HG02610 (cell line): ENCODE measurements around the gene AP1G1.
"Not testable (repeated sequence)": the region's sequence is repeated elsewhere in the genome, so short reads cannot be mapped to it uniquely, and the experiment has no call there.

Source experiments
- ATAC-seq: cut with Tn5 transposase; IDR thresholded peaks from one replicate; pipeline ENCODE4 v1.9.1; 2021; ENCODE audit warnings: mild to moderate bottlenecking, moderate library complexity; ENCODE audit not compliant: unreplicated experiment

The AP1G1 gene

DNA sequence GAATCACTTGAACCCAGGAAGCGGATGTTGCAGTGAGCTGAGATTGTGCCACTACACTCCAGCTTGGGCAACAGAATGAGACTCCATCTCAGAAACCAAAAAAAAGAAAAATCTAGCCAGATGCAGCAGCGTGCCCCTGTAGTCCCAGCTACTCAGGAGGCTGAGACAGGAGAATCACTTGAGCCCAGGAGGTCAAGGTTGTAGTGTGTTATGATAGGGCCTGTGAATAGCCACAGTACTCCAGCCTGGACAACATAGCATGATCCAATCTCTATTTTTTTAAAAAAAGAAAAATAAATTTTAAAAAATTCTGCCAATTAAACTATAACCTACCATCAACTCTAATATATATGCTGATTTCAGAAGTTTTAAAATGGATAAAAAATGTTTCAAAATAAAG, 99.9 kb downstream of the AP1G1 start:
- ATAC-seq = no peak

GRCh38 chr16:71707199-71707598, 101.4 kb downstream of the AP1G1 start:
- ATAC-seq = no peak

DNA sequence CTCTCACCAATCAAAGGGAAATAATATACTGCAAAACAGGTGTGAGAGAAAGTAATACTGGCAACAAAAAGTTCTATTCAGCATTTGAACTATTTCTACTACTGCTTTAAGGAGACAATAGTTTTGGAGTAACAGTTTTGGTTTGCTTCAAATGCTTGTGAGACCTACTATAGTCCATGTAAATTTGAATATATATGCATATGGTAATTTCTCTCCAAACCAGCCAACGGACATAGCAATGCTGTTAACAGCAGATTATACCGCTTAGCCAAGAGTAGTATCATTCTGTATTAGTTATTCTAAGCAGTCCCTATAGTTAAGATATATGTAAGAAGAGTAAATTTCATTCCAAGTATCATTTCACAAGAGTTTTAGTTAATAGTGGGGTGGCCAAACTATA, 102.6 kb downstream of the AP1G1 start:
- no peak for ATAC-seq

- ATAC-seq = no peak
These were observed 105.3 kb downstream of the AP1G1 start for GRCh38 chr16:71703333-71703732.

GRCh38 chr16:71700831-71701230, 107.8 kb downstream of the AP1G1 start:
- ATAC-seq = no peak

DNA sequence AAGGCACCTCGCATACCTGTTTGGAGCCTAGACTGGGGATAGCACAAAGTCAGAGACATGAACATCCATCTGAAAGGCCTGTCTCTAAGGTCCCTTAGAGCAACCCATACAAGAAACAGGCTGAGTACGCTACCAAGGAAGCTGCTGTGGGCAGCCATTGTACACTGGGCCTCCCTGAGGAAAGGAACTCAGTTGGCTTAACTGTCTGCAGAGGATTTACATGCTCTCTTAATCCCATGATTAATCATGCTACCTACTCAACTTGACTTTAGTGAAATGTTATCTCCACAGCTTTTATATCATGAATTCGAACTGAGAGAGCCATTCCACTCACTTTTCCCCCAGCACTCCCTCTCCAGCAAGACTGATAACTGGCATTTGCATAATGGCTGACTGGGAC, 110.1 kb downstream of the AP1G1 start:
- ATAC-seq = no peak

- ATAC-seq = no peak
These were observed 115.5 kb downstream of the AP1G1 start for GRCh38 chr16:71693164-71693563.

DNA sequence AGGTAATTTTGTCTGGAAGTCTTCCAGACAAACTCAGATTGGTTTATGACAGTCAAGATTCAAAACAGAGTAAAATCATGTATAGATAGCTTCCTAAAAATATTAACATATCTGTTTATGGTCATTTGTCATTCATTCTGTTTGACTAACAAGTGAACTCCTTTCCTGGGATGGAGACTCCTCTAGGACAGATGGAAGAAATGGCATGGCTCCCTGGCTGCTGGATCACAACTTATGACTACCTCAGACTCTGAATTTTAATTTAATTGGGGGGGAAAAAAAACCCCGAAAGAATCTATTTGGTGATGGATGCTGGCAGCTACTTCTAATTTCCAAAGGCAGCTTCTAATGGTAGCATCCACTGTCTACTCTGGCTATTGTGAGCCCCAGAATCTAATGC, 118.7 kb downstream of the AP1G1 start:
- ATAC-seq = no peak

- no peak for ATAC-seq
These were observed 120.8 kb downstream of the AP1G1 start for GRCh38 chr16:71687861-71688260.

GRCh38 chr16:71684280-71684679, 124.4 kb downstream of the AP1G1 start:
- ATAC-seq = not testable (repeated sequence)

- ATAC-seq = no peak
These were observed 127.3 kb downstream of the AP1G1 start for GRCh38 chr16:71681360-71681759.
